Measurements from ENCODE around the gene NPFFR2.
A peak's percentile ranks its signal among the peaks of the same experiment; 100 is the strongest.
"Not testable (repeated sequence)": the region's sequence is repeated elsewhere in the genome, so short reads cannot be mapped to it uniquely, and the experiment has no call there.

NPFFR2 gene

GRCh38 chr4:72077346-72077745 lies 45.5 kb downstream of the NPFFR2 start:
- DNase-seq (ENCODE audit: low spot score), result no peak
- no peak for TF ChIP-seq CTCF (IDR thresholded peaks at IDR 0.05; ENCODE audit: extremely low read depth, missing control alignments)

GRCh38 chr4:72084587-72085011 lies 52.8 kb downstream of the NPFFR2 start:
- no peak for TF ChIP-seq CTCF (IDR thresholded peaks at IDR 0.05; ENCODE audit: extremely low read depth, missing control alignments)
- peak; percentile 2 for DNase-seq (ENCODE audit: low spot score)

- DNase-seq (ENCODE audit: low spot score), result not testable (repeated sequence)
Measured at GRCh38 chr4:72090606-72091005, 58.8 kb downstream of the NPFFR2 start.

GRCh38 chr4:72094059-72094797 lies 62.4 kb downstream of the NPFFR2 start:
- no peak for DNase-seq (ENCODE audit: low spot score)
- TF ChIP-seq CTCF (IDR thresholded peaks at IDR 0.05; ENCODE audit: extremely low read depth, missing control alignments), result no peak

GRCh38 chr4:72107456-72107855 lies 75.7 kb downstream of the NPFFR2 start:
- no peak for TF ChIP-seq CTCF (IDR thresholded peaks at IDR 0.05; ENCODE audit: extremely low read depth, missing control alignments)
- no peak for DNase-seq (ENCODE audit: low spot score)

GRCh38 chr4:72109364-72109763 lies 77.6 kb downstream of the NPFFR2 start:
- TF ChIP-seq CTCF (IDR thresholded peaks at IDR 0.05; ENCODE audit: extremely low read depth, missing control alignments), result no peak
- DNase-seq (ENCODE audit: low spot score), result no peak

- TF ChIP-seq CTCF (IDR thresholded peaks at IDR 0.05; ENCODE audit: extremely low read depth, missing control alignments), result no peak
- DNase-seq (ENCODE audit: low spot score), result no peak
Measured at GRCh38 chr4:72109959-72110497, 78.2 kb downstream of the NPFFR2 start.

- no peak for DNase-seq (ENCODE audit: low spot score)
- no peak for TF ChIP-seq CTCF (IDR thresholded peaks at IDR 0.05; ENCODE audit: extremely low read depth, missing control alignments)
Measured at GRCh38 chr4:72110886-72111285, 79.1 kb downstream of the NPFFR2 start.
